Measurements from ENCODE around the gene ATP13A4. TPM values are rescaled to one million over a fixed set of nuclear protein-coding genes. Genes with fewer than 3 reads are reported as not detected.

ATP13A4 gene
- polyA plus RNA-seq, 1 donor from 2014 or later, result 6.2 TPM

- peaks cover 74% of the 10 kb centered on the region for H3K79me2 ChIP-seq (replicated peaks; ENCODE audit: insufficient read depth, low read length)
- no peak for TF ChIP-seq EZH2 (IDR thresholded peaks at IDR 0.05; ENCODE audit: borderline replicate concordance, insufficient read depth, low read length, poor library complexity, severe bottlenecking)
- TF ChIP-seq MXI1 (conservative IDR thresholded peaks at IDR 0.05; ENCODE audit: poor library complexity, severe bottlenecking), result no peak
- no peak for TF ChIP-seq REST (IDR thresholded peaks at IDR 0.05; ENCODE audit: borderline replicate concordance)
- TF ChIP-seq TAF1 (IDR thresholded peaks at IDR 0.05; ENCODE audit: low read depth), result no peak
- no peak for TF ChIP-seq POLR2AphosphoS5 (IDR thresholded peaks at IDR 0.05)
- no peak for TF ChIP-seq SMC3 (conservative IDR thresholded peaks at IDR 0.05; ENCODE audit: poor library complexity)
- TF ChIP-seq RAD21 (conservative IDR thresholded peaks at IDR 0.05), result no peak
- TF ChIP-seq EP300 (conservative IDR thresholded peaks at IDR 0.05; ENCODE audit: poor library complexity, severe bottlenecking), result no peak
- TF ChIP-seq CTCF (IDR thresholded peaks at IDR 0.05; ENCODE audit: poor library complexity, severe bottlenecking), result no peak
- no peaks in the 10 kb centered on the region for H4K20me1 ChIP-seq (ENCODE audit: insufficient read depth)
These were observed 43.5 kb upstream of the ATP13A4 start for GRCh38 chr3:193598202-193598601.

DNA sequence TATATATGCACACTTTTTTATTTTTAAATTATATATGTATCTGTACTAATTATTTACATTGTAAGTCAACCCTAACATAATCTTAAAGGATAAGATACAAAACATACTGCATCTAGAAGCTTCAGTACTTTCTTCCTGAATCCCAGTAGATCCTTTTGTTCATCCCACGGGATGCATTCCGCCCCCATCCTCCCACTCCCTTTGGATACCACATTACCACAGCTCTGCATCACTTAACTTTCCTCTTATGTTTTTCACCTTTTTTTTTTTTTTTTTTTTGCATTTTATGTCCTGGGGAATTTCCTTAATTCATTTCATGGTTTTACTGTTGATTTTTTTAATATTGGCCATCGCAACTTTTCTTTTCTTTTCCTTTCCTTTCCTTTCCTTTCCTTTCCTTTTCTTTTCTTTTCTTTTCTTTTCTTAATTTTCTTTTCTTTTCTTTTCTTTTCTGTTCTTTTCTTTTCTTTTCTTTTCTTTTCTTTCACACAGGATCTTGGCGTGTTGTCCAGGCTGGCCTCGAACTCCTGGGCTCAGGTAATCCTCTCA is 41.3 kb upstream of the ATP13A4 start:
- H3K27ac ChIP-seq (ENCODE audit: low read length), result no peak overlapping the region
- no peaks in the 10 kb centered on the region for H3F3A ChIP-seq (ENCODE audit: insufficient read depth, low read length, poor library complexity, severe bottlenecking)
- no peaks in the 10 kb centered on the region for H3K36me3 ChIP-seq (ENCODE audit: insufficient read depth, low read length)
- no peaks in the 10 kb centered on the region for H3K9me3 ChIP-seq (ENCODE audit: low read length)
- no peak overlapping the region for H2AFZ ChIP-seq (ENCODE audit: low read depth, low read length)
- H3K9me2 ChIP-seq (ENCODE audit: insufficient read depth, low read length), result no peaks in the 10 kb centered on the region
- H3K27me3 ChIP-seq (ENCODE audit: insufficient read depth, low read depth, low read length), result no peaks in the 10 kb centered on the region
- no peak overlapping the region for H3K4me3 ChIP-seq (ENCODE audit: low read length)
- H3K4me2 ChIP-seq (ENCODE audit: low read length), result peak overlapping the region; percentile 35
- H4K20me1 ChIP-seq (ENCODE audit: insufficient read depth), result no peaks in the 10 kb centered on the region
- TF ChIP-seq TAF1 (IDR thresholded peaks at IDR 0.05; ENCODE audit: low read depth) (no peak), REST (IDR thresholded peaks at IDR 0.05; ENCODE audit: borderline replicate concordance) (no peak), EZH2 (IDR thresholded peaks at IDR 0.05; ENCODE audit: borderline replicate concordance, insufficient read depth, low read length, poor library complexity, severe bottlenecking) (no peak), MXI1 (conservative IDR thresholded peaks at IDR 0.05; ENCODE audit: poor library complexity, severe bottlenecking) (no peak), SMC3 (conservative IDR thresholded peaks at IDR 0.05; ENCODE audit: poor library complexity) (no peak), EP300 (conservative IDR thresholded peaks at IDR 0.05; ENCODE audit: poor library complexity, severe bottlenecking) (no peak), RAD21 (conservative IDR thresholded peaks at IDR 0.05) (no peak), POLR2AphosphoS5 (IDR thresholded peaks at IDR 0.05) (no peak), CTCF (IDR thresholded peaks at IDR 0.05; ENCODE audit: poor library complexity, severe bottlenecking) (no peak)
- peaks cover 57% of the 10 kb centered on the region for H3K79me2 ChIP-seq (replicated peaks; ENCODE audit: insufficient read depth, low read length)
- H3K9ac ChIP-seq (ENCODE audit: low read length), result no peak overlapping the region

More at GRCh38 chr3:193598202-193598601, 43.5 kb upstream of the ATP13A4 start:
- Histone ChIP-seq H3K27ac (ENCODE audit: low read length) (no peak overlapping the region), H3K27me3 (ENCODE audit: insufficient read depth, low read depth, low read length) (no peaks in the 10 kb centered on the region), H3K4me2 (ENCODE audit: low read length) (no peak overlapping the region), H2AFZ (ENCODE audit: low read depth, low read length) (no peak overlapping the region), H3K9ac (ENCODE audit: low read length) (no peak overlapping the region), H3K36me3 (ENCODE audit: insufficient read depth, low read length) (no peaks in the 10 kb centered on the region), H3K4me3 (ENCODE audit: low read length) (no peak overlapping the region), H3F3A (ENCODE audit: insufficient read depth, low read length, poor library complexity, severe bottlenecking) (no peaks in the 10 kb centered on the region), H3K9me3 (ENCODE audit: low read length) (no peaks in the 10 kb centered on the region), H3K9me2 (ENCODE audit: insufficient read depth, low read length) (no peaks in the 10 kb centered on the region)
